NT2/D1 (cell line): Measurements from ENCODE around the gene ITGB4.

Experiments used
- DNase-seq: peaks from one replicate; pipeline ENCODE4 v3.0.0-alpha.2; 2011; ENCODE audit warnings: low read depth, low spot score
- H3K27me3 ChIP-seq: 2 replicates; pipeline ENCODE4 v1.6.0; 2011; ENCODE audit warnings: mild to moderate bottlenecking; ENCODE audit not compliant: insufficient read length, insufficient read depth
- H3K36me3 ChIP-seq: 2 replicates; pipeline ENCODE4 v1.6.1; 2011; ENCODE audit warnings: mild to moderate bottlenecking, low read length, mixed read lengths; ENCODE audit not compliant: insufficient read depth, insufficient read length
- H3K4me1 ChIP-seq: 2 replicates; pipeline ENCODE4 v1.5.1; 2011; ENCODE audit not compliant: insufficient read depth, insufficient read length
- H3K4me3 ChIP-seq: 2 replicates; pipeline ENCODE4 v1.5.1; 2011; ENCODE audit warnings: low read depth; ENCODE audit not compliant: insufficient read length
- H3K9ac ChIP-seq: 2 replicates; pipeline ENCODE4 v1.6.0; 2011; ENCODE audit warnings: low read depth; ENCODE audit not compliant: insufficient read length
- H3K9me3 ChIP-seq: 2 replicates; pipeline ENCODE4 v1.5.1; 2011; ENCODE audit warnings: mild to moderate bottlenecking, low read length; ENCODE audit not compliant: insufficient read depth
- SUZ12 ChIP-seq: IDR thresholded peaks from 2 replicates; pipeline ENCODE4 v1.6.1; 2011; ENCODE audit not compliant: insufficient read length, insufficient read depth; ENCODE audit errors: extremely low read depth
- YY1 ChIP-seq: IDR thresholded peaks from 2 replicates; pipeline ENCODE4 v1.6.1; 2011; ENCODE audit not compliant: insufficient read length, insufficient read depth
- ZNF274 ChIP-seq: IDR thresholded peaks from 2 replicates; pipeline ENCODE4 v1.6.1; 2011; ENCODE audit warnings: mild to moderate bottlenecking, low read depth, low read length

ITGB4 gene

GRCh38 chr17:75739174-75739573 is 17.9 kb downstream of the ITGB4 start:
- Histone ChIP-seq H3K27me3 (no peaks in the 10 kb centered on the region), H3K9me3 (no peaks in the 10 kb centered on the region), H3K9ac (no peak overlapping the region), H3K4me1 (peaks cover 3% of the 10 kb centered on the region), H3K4me3 (no peak overlapping the region), H3K36me3 (no peaks in the 10 kb centered on the region)
- TF ChIP-seq YY1: no peak
- TF ChIP-seq ZNF274: no peak
- no peak for TF ChIP-seq SUZ12
- DNase-seq: no peak

- Histone ChIP-seq H3K9me3 (no peaks in the 10 kb centered on the region), H3K4me1 (peaks cover 3% of the 10 kb centered on the region), H3K4me3 (no peak overlapping the region), H3K27me3 (no peaks in the 10 kb centered on the region), H3K9ac (no peak overlapping the region), H3K36me3 (no peaks in the 10 kb centered on the region)
- no peak for DNase-seq
- TF ChIP-seq ZNF274 (no peak), SUZ12 (no peak), YY1 (no peak)
These were observed 18.5 kb downstream of the ITGB4 start for GRCh38 chr17:75739801-75740200.

GRCh38 chr17:75740215-75740614 is 19.0 kb downstream of the ITGB4 start:
- Histone ChIP-seq H3K4me1 (peaks cover 3% of the 10 kb centered on the region), H3K9ac (no peak overlapping the region), H3K9me3 (no peaks in the 10 kb centered on the region), H3K36me3 (no peaks in the 10 kb centered on the region), H3K27me3 (no peaks in the 10 kb centered on the region), H3K4me3 (no peak overlapping the region)
- TF ChIP-seq SUZ12 (no peak), ZNF274 (no peak), YY1 (no peak)
- DNase-seq: no peak

- Histone ChIP-seq H3K36me3 (no peaks in the 10 kb centered on the region), H3K4me1 (peaks cover 3% of the 10 kb centered on the region), H3K9me3 (no peaks in the 10 kb centered on the region), H3K27me3 (no peaks in the 10 kb centered on the region), H3K4me3 (no peak overlapping the region), H3K9ac (no peak overlapping the region)
- TF ChIP-seq SUZ12 (no peak), YY1 (no peak), ZNF274 (no peak)
- no peak for DNase-seq
These were observed 19.4 kb downstream of the ITGB4 start for GRCh38 chr17:75740631-75741077.

GRCh38 chr17:75742337-75742736 is 21.1 kb downstream of the ITGB4 start:
- H3K36me3 ChIP-seq: no peaks in the 10 kb centered on the region
- H3K9ac ChIP-seq: no peak overlapping the region
- TF ChIP-seq ZNF274 (no peak), YY1 (no peak), SUZ12 (no peak)
- peaks cover 3% of the 10 kb centered on the region for H3K4me1 ChIP-seq
- no peak overlapping the region for H3K4me3 ChIP-seq
- no peak for DNase-seq
- H3K9me3 ChIP-seq: no peaks in the 10 kb centered on the region
- H3K27me3 ChIP-seq: no peaks in the 10 kb centered on the region

GRCh38 chr17:75743625-75744206 is 22.5 kb downstream of the ITGB4 start:
- Histone ChIP-seq H3K4me3 (no peak overlapping the region), H3K36me3 (no peaks in the 10 kb centered on the region), H3K4me1 (peaks cover 3% of the 10 kb centered on the region), H3K27me3 (no peaks in the 10 kb centered on the region), H3K9ac (no peak overlapping the region), H3K9me3 (no peaks in the 10 kb centered on the region)
- DNase-seq: no peak
- TF ChIP-seq YY1: no peak
- TF ChIP-seq ZNF274: no peak
- no peak for TF ChIP-seq SUZ12

- Histone ChIP-seq H3K4me3 (no peak overlapping the region), H3K9me3 (no peaks in the 10 kb centered on the region), H3K9ac (no peak overlapping the region), H3K36me3 (no peaks in the 10 kb centered on the region), H3K4me1 (peaks cover 4% of the 10 kb centered on the region), H3K27me3 (no peaks in the 10 kb centered on the region)
- TF ChIP-seq SUZ12 (no peak), ZNF274 (no peak), YY1 (no peak)
- no peak for DNase-seq
These were observed 27.4 kb downstream of the ITGB4 start for GRCh38 chr17:75748706-75749105.
